ENCODE measurements around the gene TMOD2. TPM values are rescaled to one million over a fixed set of nuclear protein-coding genes. Genes with fewer than 3 reads are reported as not detected.

Gene TMOD2
- total RNA-seq: 9.4 and 10.5 TPM in 2 replicates

GRCh38 chr15:51750792-51751696, at the start of gene TMOD2:
Gene TMOD2 (plus strand): TSS chr15:51751597. CDS start chr15:51766442, 14,845 bp downstream.

GRCh38 chr15:51737522-51738305, 13.7 kb upstream of the TMOD2 start, which contains the start of gene LYSMD2:
Gene LYSMD2 (minus strand): TSS chr15:51737655. CDS start chr15:51737622, 33 bp downstream.

GRCh38 chr15:51829376-51830275, 78.2 kb downstream of the TMOD2 start, which contains the start of gene TMOD3:
Gene TMOD3 (plus strand): TSS chr15:51829653. CDS start chr15:51862885, 33,232 bp downstream.

Other genes starting within 250 kb of the TMOD2 start
- gene DMXL2, start 128.8 kb upstream of the TMOD2 start, total RNA-seq: 8.9 and 13.0 TPM in 2 replicates
- under 0.01 TPM in 1 of 2 replicates, not detected in the other for gene SCG3, start 70.1 kb upstream of the TMOD2 start, total RNA-seq
- 11.5 and 14.1 TPM in 2 replicates for gene LYSMD2, start 13.9 kb upstream of the TMOD2 start, total RNA-seq
- 24.6 and 25.3 TPM in 2 replicates for gene TMOD3, start 78.1 kb downstream of the TMOD2 start, total RNA-seq
- gene LEO1, start 220.2 kb downstream of the TMOD2 start, total RNA-seq: 15.6 and 19.0 TPM in 2 replicates

Data from pericardium fibroblast (primary cell).